Neural crest cell (in vitro differentiated cells): Measurements from ENCODE around the gene ORAI3. TPM values are rescaled to one million over a fixed set of nuclear protein-coding genes. Genes with fewer than 3 reads are reported as not detected.
A peak's percentile ranks its signal among the peaks of the same experiment; 100 is the strongest.

ENCODE experiments used
- DNase-seq: peaks from one replicate; pipeline ENCODE4 v3.0.0; 2021; ENCODE audit warnings: low read depth, mixed read lengths, low spot score
- H3K27ac Mint-ChIP-seq: one replicate; pipeline ENCODE4 v1.8.0; 2021; ENCODE audit warnings: mild to moderate bottlenecking, mixed read lengths; ENCODE audit not compliant: unreplicated experiment
- H3K27me3 Mint-ChIP-seq: 2 replicates; pipeline ENCODE4 v1.8.0; 2021; ENCODE audit warnings: low read depth, mild to moderate bottlenecking, mixed read lengths
- H3K36me3 Mint-ChIP-seq: 2 replicates; pipeline ENCODE4 v1.8.0; 2021; ENCODE audit warnings: low read depth, mild to moderate bottlenecking, mixed read lengths
- H3K4me1 Mint-ChIP-seq: 2 replicates; pipeline ENCODE4 v1.8.0; 2021; ENCODE audit warnings: mixed read lengths
- H3K4me3 Mint-ChIP-seq: one replicate; pipeline ENCODE4 v1.8.0; 2021; ENCODE audit warnings: mild to moderate bottlenecking, mixed read lengths
- H3K9me3 Mint-ChIP-seq: 2 replicates; pipeline ENCODE4 v1.8.0; 2021; ENCODE audit warnings: mixed read lengths
- CTCF ChIP-seq: fragments of 200-600 bp; sonication (generic); conservative IDR thresholded peaks from 2 replicates; pipeline ENCODE4 v1.5.0; 2021; ENCODE audit warnings: antibody characterized with exemption, mild to moderate bottlenecking
- total RNA-seq: library from RNA; stranded (reverse); gene quantifications from 2 replicates; pipeline ENCODE4 v1.2.1, GENCODE V29; 2021

The ORAI3 gene
- total RNA-seq, 1 donor from 2014 or later: 7.7 TPM

- Mint-ChIP-seq H3K27me3 (peaks cover 13% of the 10 kb centered on the region), H3K9me3 (no peaks in the 10 kb centered on the region), H3K4me3 (no peak overlapping the region), H3K27ac (no peak overlapping the region), H3K4me1 (peaks cover 5% of the 10 kb centered on the region), H3K36me3 (peaks cover 3% of the 10 kb centered on the region)
- TF ChIP-seq CTCF: no peak
- DNase-seq: no peak
Measured at GRCh38 chr16:30992276-30992780, 43.5 kb downstream of the ORAI3 start.

- Mint-ChIP-seq H3K36me3 (peaks cover 3% of the 10 kb centered on the region), H3K4me1 (peaks cover 5% of the 10 kb centered on the region), H3K27me3 (peaks cover 20% of the 10 kb centered on the region), H3K9me3 (no peaks in the 10 kb centered on the region), H3K27ac (peak overlapping the region; percentile 89), H3K4me3 (no peak overlapping the region)
- no peak for TF ChIP-seq CTCF
- DNase-seq: no peak
Measured at GRCh38 chr16:30992931-30993816, 44.3 kb downstream of the ORAI3 start.

GRCh38 chr16:30995927-30996323 is 47.1 kb downstream of the ORAI3 start:
- Mint-ChIP-seq H3K27ac (no peak overlapping the region), H3K36me3 (peaks cover 3% of the 10 kb centered on the region), H3K27me3 (peaks cover 24% of the 10 kb centered on the region), H3K9me3 (no peaks in the 10 kb centered on the region), H3K4me1 (peaks cover 5% of the 10 kb centered on the region), H3K4me3 (peak overlapping the region; percentile 70)
- DNase-seq: no peak
- TF ChIP-seq CTCF: no peak

GRCh38 chr16:30996324-30996984 is 47.6 kb downstream of the ORAI3 start:
- Mint-ChIP-seq H3K27ac (no peak overlapping the region), H3K4me1 (peaks cover 5% of the 10 kb centered on the region), H3K4me3 (peak overlapping the region; percentile 70), H3K27me3 (peaks cover 24% of the 10 kb centered on the region), H3K9me3 (no peaks in the 10 kb centered on the region), H3K36me3 (peaks cover 3% of the 10 kb centered on the region)
- no peak for DNase-seq
- no peak for TF ChIP-seq CTCF

GRCh38 chr16:30996985-30997724 is 48.3 kb downstream of the ORAI3 start:
- Mint-ChIP-seq H3K4me1 (peaks cover 5% of the 10 kb centered on the region), H3K36me3 (peaks cover 3% of the 10 kb centered on the region), H3K27ac (no peak overlapping the region), H3K4me3 (peak overlapping the region; percentile 73), H3K9me3 (no peaks in the 10 kb centered on the region), H3K27me3 (peaks cover 24% of the 10 kb centered on the region)
- DNase-seq: peak; percentile 46
- no peak for TF ChIP-seq CTCF
